ENCODE results near the gene CCL24.

CCL24 gene

DNA sequence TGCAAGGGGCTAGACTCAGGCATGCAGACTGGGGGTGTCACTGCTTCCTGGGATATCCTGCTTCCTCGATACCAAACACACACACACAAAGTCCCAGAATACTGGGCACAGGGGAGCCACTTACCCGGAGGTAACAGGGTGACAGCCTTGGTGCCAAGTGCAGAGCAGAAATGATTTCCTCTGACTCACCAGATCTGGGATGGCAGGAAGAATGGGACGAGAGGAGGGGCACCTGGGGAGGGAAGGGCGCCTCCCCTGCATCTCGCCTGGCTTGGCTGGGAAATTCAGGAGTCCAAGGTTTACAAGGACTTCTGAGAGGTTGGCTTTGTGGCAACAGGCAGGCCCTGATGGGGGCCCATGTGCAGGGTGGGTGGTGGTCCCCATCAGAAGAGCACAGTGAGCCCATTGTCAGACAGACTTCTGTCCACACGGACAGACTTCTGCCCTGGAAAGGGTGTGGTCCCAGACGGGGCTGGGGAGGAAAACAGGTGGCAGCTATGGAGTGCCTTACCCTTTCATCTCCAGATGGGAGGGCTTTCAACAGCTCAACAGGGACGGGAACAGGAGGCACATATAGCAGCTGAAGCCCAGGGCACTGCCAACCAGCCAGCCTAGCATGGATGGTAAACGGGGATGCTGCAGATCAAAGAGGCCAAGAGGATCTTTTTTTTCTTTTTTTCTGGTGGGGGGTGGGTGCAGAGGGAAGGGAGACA is 9.7 kb upstream of the CCL24 start:
- Histone ChIP-seq H3K36me3 (no peaks in the 10 kb centered on the region), H3K4me3 (ENCODE audit: low read depth, low read length) (no peak overlapping the region), H3K4me1 (no peaks in the 10 kb centered on the region), H3K9me3 (no peaks in the 10 kb centered on the region), H3K27me3 (no peaks in the 10 kb centered on the region)
- TF ChIP-seq, protein P1, sequence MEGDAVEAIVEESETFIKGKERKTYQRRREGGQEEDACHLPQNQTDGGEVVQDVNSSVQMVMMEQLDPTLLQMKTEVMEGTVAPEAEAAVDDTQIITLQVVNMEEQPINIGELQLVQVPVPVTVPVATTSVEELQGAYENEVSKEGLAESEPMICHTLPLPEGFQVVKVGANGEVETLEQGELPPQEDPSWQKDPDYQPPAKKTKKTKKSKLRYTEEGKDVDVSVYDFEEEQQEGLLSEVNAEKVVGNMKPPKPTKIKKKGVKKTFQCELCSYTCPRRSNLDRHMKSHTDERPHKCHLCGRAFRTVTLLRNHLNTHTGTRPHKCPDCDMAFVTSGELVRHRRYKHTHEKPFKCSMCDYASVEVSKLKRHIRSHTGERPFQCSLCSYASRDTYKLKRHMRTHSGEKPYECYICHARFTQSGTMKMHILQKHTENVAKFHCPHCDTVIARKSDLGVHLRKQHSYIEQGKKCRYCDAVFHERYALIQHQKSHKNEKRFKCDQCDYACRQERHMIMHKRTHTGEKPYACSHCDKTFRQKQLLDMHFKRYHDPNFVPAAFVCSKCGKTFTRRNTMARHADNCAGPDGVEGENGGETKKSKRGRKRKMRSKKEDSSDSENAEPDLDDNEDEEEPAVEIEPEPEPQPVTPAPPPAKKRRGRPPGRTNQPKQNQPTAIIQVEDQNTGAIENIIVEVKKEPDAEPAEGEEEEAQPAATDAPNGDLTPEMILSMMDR (IDR thresholded peaks at IDR 0.05; ENCODE audit: low read depth, low read length), result no peak
- no peak for DNase-seq

DNA sequence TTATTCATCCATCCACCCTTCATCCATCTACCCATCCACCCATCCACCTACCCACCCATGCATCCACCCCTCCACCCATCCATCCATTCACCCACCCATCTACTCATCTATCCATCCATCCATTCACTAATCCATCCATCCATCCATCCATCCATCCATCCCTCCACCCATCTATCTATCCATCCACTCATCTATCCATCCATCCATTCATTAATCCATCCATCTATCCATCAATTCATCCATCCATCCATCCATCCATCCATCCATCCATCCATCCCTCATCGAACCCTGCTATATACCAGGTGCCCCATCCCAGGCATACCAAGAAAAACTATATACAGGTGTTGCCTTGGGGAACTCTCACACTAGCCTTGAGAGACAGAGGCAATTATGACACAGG is 7.1 kb upstream of the CCL24 start:
- Histone ChIP-seq H3K36me3 (no peaks in the 10 kb centered on the region), H3K4me1 (no peaks in the 10 kb centered on the region), H3K4me3 (ENCODE audit: low read depth, low read length) (no peak overlapping the region), H3K9me3 (no peaks in the 10 kb centered on the region), H3K27me3 (peaks cover 6% of the 10 kb centered on the region)
- no peak for DNase-seq
- TF ChIP-seq, protein P1 (IDR thresholded peaks at IDR 0.05; ENCODE audit: low read depth, low read length), result no peak

DNA sequence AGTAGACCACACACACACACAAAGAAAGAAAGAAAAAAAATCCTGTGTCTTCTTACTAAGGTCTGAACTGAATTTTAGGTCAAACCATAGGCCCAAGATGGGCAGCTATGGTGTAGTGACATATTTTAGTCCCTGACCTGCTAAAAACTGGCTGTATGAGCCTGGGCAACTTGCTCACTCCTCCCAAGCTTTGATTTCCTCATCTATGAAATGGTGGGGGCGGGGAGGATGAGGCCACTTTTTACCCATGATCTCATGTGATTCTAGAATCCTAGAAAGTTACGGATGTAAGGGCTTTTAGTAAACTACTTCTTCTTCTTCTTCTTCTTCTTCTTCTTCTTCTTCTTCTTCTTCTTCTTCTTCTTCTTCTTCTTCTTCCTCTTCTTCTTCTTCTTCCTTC is 6.1 kb upstream of the CCL24 start:
- Histone ChIP-seq H3K9me3 (no peaks in the 10 kb centered on the region), H3K36me3 (no peaks in the 10 kb centered on the region), H3K4me1 (no peaks in the 10 kb centered on the region), H3K4me3 (ENCODE audit: low read depth, low read length) (no peak overlapping the region), H3K27me3 (peaks cover 9% of the 10 kb centered on the region)
- DNase-seq, result no peak
- TF ChIP-seq, protein P1 (IDR thresholded peaks at IDR 0.05; ENCODE audit: low read depth, low read length), result no peak

DNA sequence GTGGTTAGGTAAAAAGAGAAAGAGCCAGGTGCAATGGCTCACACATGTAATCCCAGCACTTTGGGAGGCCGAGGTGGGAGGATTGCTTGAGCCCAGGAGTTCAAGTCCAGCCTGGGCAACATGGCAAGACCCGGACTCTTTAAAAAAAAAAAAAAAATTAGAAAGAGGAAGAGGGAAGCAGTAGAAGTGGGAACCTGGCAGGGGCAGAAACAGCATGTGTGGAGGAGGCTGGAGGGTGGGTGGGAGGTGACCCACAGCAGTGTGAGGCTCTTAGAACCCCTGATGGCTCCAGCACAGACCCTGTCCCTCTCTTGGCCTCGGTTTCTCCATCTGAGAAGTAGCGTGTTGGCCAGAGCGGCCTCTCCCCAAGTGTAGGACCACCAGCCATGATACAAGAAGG is 4.9 kb upstream of the CCL24 start:
- Histone ChIP-seq H3K36me3 (no peaks in the 10 kb centered on the region), H3K4me1 (no peaks in the 10 kb centered on the region), H3K27me3 (peaks cover 9% of the 10 kb centered on the region), H3K4me3 (ENCODE audit: low read depth, low read length) (no peak overlapping the region), H3K9me3 (no peaks in the 10 kb centered on the region)
- no peak for DNase-seq
- TF ChIP-seq, protein P1 (IDR thresholded peaks at IDR 0.05; ENCODE audit: low read depth, low read length), result no peak

DNA sequence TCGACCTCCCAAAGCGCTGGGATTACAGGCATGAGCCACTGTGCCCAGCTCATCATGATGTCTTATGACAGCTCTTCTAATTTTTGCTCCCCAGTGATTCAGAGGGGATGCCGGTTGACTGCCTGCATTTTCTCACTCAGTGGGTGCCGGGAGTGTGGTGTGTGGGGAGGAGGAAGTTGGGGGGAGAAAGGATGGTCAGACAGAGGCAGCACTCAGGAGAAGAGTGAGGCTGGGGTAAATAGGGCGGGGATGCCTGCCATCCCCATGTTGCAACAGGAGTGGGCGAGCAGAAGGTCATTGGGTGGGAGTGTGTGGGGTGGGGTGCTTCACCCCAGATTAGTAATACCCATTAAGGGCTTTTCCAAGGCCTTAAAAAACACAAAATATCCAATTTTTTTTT is 3.5 kb upstream of the CCL24 start:
- no peaks in the 10 kb centered on the region for H3K9me3 ChIP-seq
- peaks cover 9% of the 10 kb centered on the region for H3K27me3 ChIP-seq
- no peak overlapping the region for H3K4me3 ChIP-seq (ENCODE audit: low read depth, low read length)
- H3K4me1 ChIP-seq, result no peaks in the 10 kb centered on the region
- DNase-seq, result no peak
- H3K36me3 ChIP-seq, result no peaks in the 10 kb centered on the region
- TF ChIP-seq, protein P1 (IDR thresholded peaks at IDR 0.05; ENCODE audit: low read depth, low read length), result no peak

DNA sequence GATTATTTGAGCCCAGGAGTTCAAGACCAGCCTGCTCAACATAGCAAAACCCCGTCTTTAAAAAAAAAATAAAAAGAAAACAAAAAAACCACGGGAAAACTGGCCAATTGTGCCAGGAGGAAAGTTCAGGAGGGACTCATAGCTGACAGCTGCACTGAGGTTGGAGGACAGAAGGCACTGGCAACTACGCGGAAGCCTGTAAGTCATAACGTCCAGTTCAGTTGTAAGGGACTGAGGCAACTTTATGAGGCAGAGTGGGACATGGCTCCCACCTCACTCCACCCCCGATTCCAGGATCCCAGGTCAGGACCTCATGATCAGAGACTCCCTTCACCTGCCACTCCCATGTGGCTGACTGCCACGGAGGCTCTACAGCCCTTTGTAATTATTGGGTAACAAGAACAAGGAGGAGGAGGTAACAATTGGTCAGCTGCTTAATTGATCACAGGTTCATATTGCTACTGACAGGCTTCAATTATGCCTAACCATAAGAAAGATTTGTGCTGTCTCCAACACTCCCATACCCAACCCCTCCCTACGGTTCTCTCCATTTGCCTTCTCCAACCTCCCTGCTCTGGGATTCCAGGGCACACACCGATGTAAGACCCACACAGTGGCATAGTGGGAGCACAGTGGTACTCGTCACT is 1.9 kb upstream of the CCL24 start:
- Histone ChIP-seq H3K4me1 (no peaks in the 10 kb centered on the region), H3K4me3 (ENCODE audit: low read depth, low read length) (no peak overlapping the region), H3K9me3 (no peaks in the 10 kb centered on the region), H3K36me3 (no peaks in the 10 kb centered on the region), H3K27me3 (peaks cover 9% of the 10 kb centered on the region)
- TF ChIP-seq, protein P1 (IDR thresholded peaks at IDR 0.05; ENCODE audit: low read depth, low read length), result no peak
- DNase-seq, result no peak

Measured in BE2C (cell line).